HCT116 (cell line): ENCODE measurements around the gene TRIM38. TPM values are rescaled to one million over a fixed set of nuclear protein-coding genes. Genes with fewer than 3 reads are reported as not detected.

Experiments
- ATAC-seq: fragments of 200-7000 bp; cut with Tn5 transposase; 2 replicates; pipeline ENCODE4 v1.9.1; 2020; ENCODE audit warnings: mild to moderate bottlenecking, moderate library complexity
- BruUV-seq: library from RNA; stranded (reverse); fragments of 400-500 nt; replicated peaks from 2 replicates; lab custom pipeline; 2021; lab: Mats Ljungman, UMichigan
- CTCF ChIA-PET: fragments of 300-600 bp; sonication (Branson Sonifier 250); formaldehyde crosslinking; loops from one replicate; lab custom pipeline; 2021; ENCODE audit warnings: antibody characterized with exemption; lab: Charles Lee
- POLR2A ChIA-PET: fragments of 300-600, 350-600 bp; sonication (Branson Sonifier 250); formaldehyde crosslinking; loops from one replicate; lab custom pipeline; 2021; ENCODE audit warnings: antibody characterized with exemption; lab: Charles Lee
- RAD21 ChIA-PET, 2 experiments: fragments of 300-600 bp; sonication (Branson Sonifier 250); formaldehyde crosslinking; loops; one replicate each; lab custom pipeline; 2023; ENCODE audit warnings: low total read pairs in 2 of 2; ENCODE audit not compliant: uncharacterized antibody in 2 of 2, unreplicated experiment in 2 of 2, low non-redundant PET in 1 of 2; lab: Charles Lee
- DNase-seq: peaks from one replicate; pipeline ENCODE4 v3.0.0-alpha.2; 2010; ENCODE audit warnings: low read depth, low spot score
- H2AFZ ChIP-seq: fragments of 200-600 bp; shearing (Covaris generic), sonication (generic); 2 replicates; pipeline ENCODE4 v1.6.1; 2017; ENCODE audit warnings: low read depth, mixed run types, mixed read lengths, antibody characterized with exemption, low read length; ENCODE audit not compliant: poor library complexity, severe bottlenecking
- H3K27ac ChIP-seq: 2 replicates; pipeline ENCODE4 v1.5.1; 2012; ENCODE audit warnings: low read depth, low read length
- H3K27me3 ChIP-seq: fragments of 200-600 bp; sonication (generic); 2 replicates; pipeline ENCODE4 v1.6.1; 2016; ENCODE audit warnings: mixed run types, low read length, mixed read lengths; ENCODE audit not compliant: insufficient read depth
- H3K36me3 ChIP-seq, 2 experiments: fragments of 200-500 bp in 1 of 2; fragments of 200-600 bp in 1 of 2; sonication (Bioruptor generic) in 1 of 2; sonication (generic) in 1 of 2; 2 replicates each; pipeline versions ENCODE4 v1.5.1 to v1.6.1; 2014 to 2016; ENCODE audit warnings: low read length in 2 of 2, inconsistent platforms in 1 of 2, mixed read lengths in 1 of 2, mixed run types in 1 of 2; ENCODE audit not compliant: insufficient read depth in 2 of 2, control insufficient read depth in 1 of 2
- H3K4me1 ChIP-seq, 2 experiments: fragments of 200-600 bp in 1 of 2; sonication (generic) in 1 of 2; 2 replicates each; pipeline versions ENCODE4 v1.5.1 to v1.6.1; 2012 to 2017; ENCODE audit warnings: low read length in 2 of 2, inconsistent platforms in 1 of 2, mild to moderate bottlenecking in 1 of 2, mixed read lengths in 1 of 2, mixed run types in 1 of 2, moderate library complexity in 1 of 2; ENCODE audit not compliant: insufficient read depth in 2 of 2, control insufficient read depth in 1 of 2
- H3K4me2 ChIP-seq: fragments of 200-600 bp; sonication (generic); 2 replicates; pipeline ENCODE4 v1.6.1; 2017; ENCODE audit warnings: mixed run types, low read length, mixed read lengths
- H3K4me3 ChIP-seq, 2 experiments: fragments of 200-600 bp in 1 of 2; sonication (generic) in 1 of 2; replicated peaks in 1 of 2; 2 replicates each; pipeline ENCODE4 v1.5.1; 2011 to 2016; ENCODE audit warnings: low read length in 2 of 2, control low read depth in 1 of 2, low read depth in 1 of 2, mild to moderate bottlenecking in 1 of 2, mixed read lengths in 1 of 2, mixed run types in 1 of 2
- H3K79me2 ChIP-seq: fragments of 200-600 bp; sonication (generic); 2 replicates; pipeline ENCODE4 v1.6.1; 2017; ENCODE audit warnings: mild to moderate bottlenecking, mixed run types, low read length, moderate library complexity, mixed read lengths; ENCODE audit not compliant: insufficient read depth
- H3K9ac ChIP-seq: fragments of 200-600 bp; sonication (generic); 2 replicates; pipeline ENCODE4 v1.6.1; 2016; ENCODE audit warnings: low read length, mixed read lengths
- H3K9me2 ChIP-seq: fragments of 200-600 bp; sonication (generic), shearing (Covaris generic); 2 replicates; pipeline ENCODE4 v1.6.1; 2017; ENCODE audit warnings: mixed run types, mild to moderate bottlenecking, moderate library complexity; ENCODE audit not compliant: insufficient read depth
- H3K9me3 ChIP-seq, 2 experiments: fragments of 200-500 bp in 1 of 2; fragments of 200-600 bp in 1 of 2; sonication (Bioruptor generic) in 1 of 2; sonication (generic) in 1 of 2; 2 replicates each; pipeline ENCODE4 v1.6.1; 2014 to 2017; ENCODE audit warnings: low read length in 2 of 2, mixed read lengths in 2 of 2, inconsistent platforms in 1 of 2, low read depth in 1 of 2, mild to moderate bottlenecking in 1 of 2, mixed run types in 1 of 2, moderate library complexity in 1 of 2; ENCODE audit not compliant: control insufficient read depth in 1 of 2, insufficient read depth in 1 of 2
- H4K20me1 ChIP-seq: fragments of 200-600 bp; sonication (generic), shearing (Covaris generic); 2 replicates; pipeline ENCODE4 v1.6.1; 2017; ENCODE audit warnings: mixed run types, mild to moderate bottlenecking, moderate library complexity; ENCODE audit not compliant: insufficient read depth
- CBX3 ChIP-seq: IDR thresholded peaks from 2 replicates; pipeline ENCODE4 v1.6.1; 2012; ENCODE audit warnings: low read depth
- CEBPB ChIP-seq: IDR thresholded peaks from 2 replicates; pipeline ENCODE4 v1.6.1; 2012; ENCODE audit warnings: low read depth
- EGR1 ChIP-seq: IDR thresholded peaks from 2 replicates; pipeline ENCODE4 v1.6.1; 2012; ENCODE audit warnings: low read depth
- EZH2 ChIP-seq: fragments of 200-600 bp; sonication (generic); IDR thresholded peaks from 2 replicates; pipeline ENCODE4 v1.6.1; 2017; ENCODE audit warnings: antibody characterized with exemption, mixed run types
- EZH2phosphoT487 ChIP-seq: fragments of 200-600 bp; IDR thresholded peaks from 2 replicates; pipeline ENCODE4 v1.6.1; 2018; ENCODE audit warnings: antibody characterized with exemption, borderline replicate concordance
- POLR2A ChIP-seq: IDR thresholded peaks from 2 replicates; pipeline ENCODE4 v1.7.0; 2011; ENCODE audit warnings: borderline replicate concordance; ENCODE audit not compliant: insufficient read depth, insufficient read length; ENCODE audit errors: extremely low read depth
- POLR2AphosphoS5 ChIP-seq: IDR thresholded peaks from 2 replicates; pipeline ENCODE4 v1.6.1; 2011; ENCODE audit warnings: mild to moderate bottlenecking, low read depth, low read length, moderate library complexity
- RAD21 ChIP-seq: IDR thresholded peaks from 2 replicates; pipeline ENCODE4 v1.6.1; 2012; ENCODE audit warnings: low read depth, mild to moderate bottlenecking
- SIN3A ChIP-seq: IDR thresholded peaks from 2 replicates; pipeline ENCODE4 v1.6.1; 2012; ENCODE audit warnings: low read depth
- SP1 ChIP-seq: IDR thresholded peaks from 2 replicates; pipeline ENCODE4 v1.6.1; 2012; ENCODE audit warnings: low read depth
- TCF7L2 ChIP-seq: IDR thresholded peaks from 2 replicates; pipeline ENCODE4 v1.7.0; 2011; ENCODE audit warnings: borderline replicate concordance, inconsistent platforms; ENCODE audit not compliant: insufficient read depth, insufficient read length; ENCODE audit errors: extremely low read depth
- YY1 ChIP-seq: IDR thresholded peaks from 2 replicates; pipeline ENCODE4 v1.6.1; 2011; ENCODE audit warnings: low read length, low read depth, moderate library complexity, mild to moderate bottlenecking; ENCODE audit not compliant: insufficient replicate concordance; ENCODE audit errors: extremely low read depth
- ZNF274 ChIP-seq: fragments of 200-500 bp; sonication (Bioruptor generic); IDR thresholded peaks from 2 replicates; pipeline ENCODE4 v1.6.1; 2014; ENCODE audit warnings: mild to moderate bottlenecking, low read depth, low read length, inconsistent platforms
- intact Hi-C: fragments of 100-400 bp; cut with micrococcal nuclease; formaldehyde crosslinking; loops from 2 replicates; pipeline ENCODE4 v1.10.0; 2022
- total RNA-seq: library from RNA; stranded (reverse); gene quantifications from one replicate; pipeline ENCODE4 v1.2.1, GENCODE V29; 2021; ENCODE audit not compliant: unreplicated experiment
- TF ChIP-seq, protein P1 (sequence below), 3 experiments: fragments of 200-600 bp in 1 of 3; sonication (generic) in 1 of 3; IDR thresholded peaks in 2 of 3; conservative IDR thresholded peaks in 1 of 3; 2 replicates each; pipeline ENCODE4 v1.5.1; 2012 to 2017; ENCODE audit warnings: low read depth in 2 of 3, low read length in 2 of 3, antibody characterized with exemption in 1 of 3, borderline replicate concordance in 1 of 3, control low read depth in 1 of 3, mild to moderate bottlenecking in 1 of 3, mixed read lengths in 1 of 3, mixed run types in 1 of 3, moderate library complexity in 1 of 3; ENCODE audit not compliant: insufficient read depth in 1 of 3
- TF ChIP-seq, protein P2 (sequence below): IDR thresholded peaks from 2 replicates; pipeline ENCODE4 v1.6.1; 2012
- TF ChIP-seq, protein P3 (sequence below): IDR thresholded peaks from 2 replicates; pipeline ENCODE4 v1.6.1; 2011; ENCODE audit warnings: mild to moderate bottlenecking, low read length, moderate library complexity; ENCODE audit not compliant: insufficient replicate concordance; ENCODE audit errors: extremely low read depth

Gene TRIM38
- total RNA-seq, 1 experiment from 2014 or later = 9.6 TPM

- Histone ChIP-seq H3K79me2 (no peaks in the 10 kb centered on the region), H3K4me2 (peak overlapping the region; percentile 91), H3K4me1 (peaks cover 51 to 84% of the 10 kb centered on the region in 2 experiments), H2AFZ (no peak overlapping the region), H3K27ac (peak overlapping the region; percentile 98), H4K20me1 (no peaks in the 10 kb centered on the region), H3K27me3 (no peaks in the 10 kb centered on the region), H3K36me3 (no peaks in the 10 kb centered on the region), H3K9ac (peak overlapping the region; percentile 80), H3K9me2 (no peaks in the 10 kb centered on the region), H3K9me3 (no peaks in the 10 kb centered on the region), H3K4me3 (peak overlapping the region; percentile 52 to 66)
- TSS peak; percentile 78 for BruUV-seq
- ChIA-PET RAD21 (no interaction called here), CTCF (interaction anchor here (1.0 to 2.2 kb wide), 10 partner anchors 9 to 76 kb away, joined by 3 to 10 read pairs (median 4); a partner anchor contains a TSS), POLR2A (interaction anchor here (0.7 to 9.7 kb wide), 33 partner anchors 10 to 1866 kb away, joined by 3 to 202 read pairs (median 5); a partner anchor contains a TSS)
- DNase-seq = peak; percentile 98
- intact Hi-C loops = loop anchor here (1.0 to 2.0 kb wide), 5 partner anchors 28 to 172 kb away; a partner anchor contains a TSS
- TF ChIP-seq, protein P1, sequence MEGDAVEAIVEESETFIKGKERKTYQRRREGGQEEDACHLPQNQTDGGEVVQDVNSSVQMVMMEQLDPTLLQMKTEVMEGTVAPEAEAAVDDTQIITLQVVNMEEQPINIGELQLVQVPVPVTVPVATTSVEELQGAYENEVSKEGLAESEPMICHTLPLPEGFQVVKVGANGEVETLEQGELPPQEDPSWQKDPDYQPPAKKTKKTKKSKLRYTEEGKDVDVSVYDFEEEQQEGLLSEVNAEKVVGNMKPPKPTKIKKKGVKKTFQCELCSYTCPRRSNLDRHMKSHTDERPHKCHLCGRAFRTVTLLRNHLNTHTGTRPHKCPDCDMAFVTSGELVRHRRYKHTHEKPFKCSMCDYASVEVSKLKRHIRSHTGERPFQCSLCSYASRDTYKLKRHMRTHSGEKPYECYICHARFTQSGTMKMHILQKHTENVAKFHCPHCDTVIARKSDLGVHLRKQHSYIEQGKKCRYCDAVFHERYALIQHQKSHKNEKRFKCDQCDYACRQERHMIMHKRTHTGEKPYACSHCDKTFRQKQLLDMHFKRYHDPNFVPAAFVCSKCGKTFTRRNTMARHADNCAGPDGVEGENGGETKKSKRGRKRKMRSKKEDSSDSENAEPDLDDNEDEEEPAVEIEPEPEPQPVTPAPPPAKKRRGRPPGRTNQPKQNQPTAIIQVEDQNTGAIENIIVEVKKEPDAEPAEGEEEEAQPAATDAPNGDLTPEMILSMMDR (IDR thresholded peaks at IDR 0.05 in 2 of 3, conservative IDR thresholded peaks at IDR 0.05 in 1 of 3; ENCODE audit: borderline replicate concordance in 1 of 3, insufficient read depth in 1 of 3, low read depth in 2 of 3, low read length in 2 of 3) = no peak
- TF ChIP-seq POLR2AphosphoS5 (peak; percentile 100), POLR2A (peak; percentile 100), ZNF274 (no peak), YY1 (peak; percentile 59), EGR1 (no peak), SIN3A (no peak), TCF7L2 (peak; percentile 53), EZH2phosphoT487 (no peak), CBX3 (no peak), SP1 (no peak), EZH2 (no peak), RAD21 (no peak), CEBPB (no peak)
- TF ChIP-seq, protein P2, sequence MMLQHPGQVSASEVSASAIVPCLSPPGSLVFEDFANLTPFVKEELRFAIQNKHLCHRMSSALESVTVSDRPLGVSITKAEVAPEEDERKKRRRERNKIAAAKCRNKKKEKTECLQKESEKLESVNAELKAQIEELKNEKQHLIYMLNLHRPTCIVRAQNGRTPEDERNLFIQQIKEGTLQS = no peak
- TF ChIP-seq, protein P3, sequence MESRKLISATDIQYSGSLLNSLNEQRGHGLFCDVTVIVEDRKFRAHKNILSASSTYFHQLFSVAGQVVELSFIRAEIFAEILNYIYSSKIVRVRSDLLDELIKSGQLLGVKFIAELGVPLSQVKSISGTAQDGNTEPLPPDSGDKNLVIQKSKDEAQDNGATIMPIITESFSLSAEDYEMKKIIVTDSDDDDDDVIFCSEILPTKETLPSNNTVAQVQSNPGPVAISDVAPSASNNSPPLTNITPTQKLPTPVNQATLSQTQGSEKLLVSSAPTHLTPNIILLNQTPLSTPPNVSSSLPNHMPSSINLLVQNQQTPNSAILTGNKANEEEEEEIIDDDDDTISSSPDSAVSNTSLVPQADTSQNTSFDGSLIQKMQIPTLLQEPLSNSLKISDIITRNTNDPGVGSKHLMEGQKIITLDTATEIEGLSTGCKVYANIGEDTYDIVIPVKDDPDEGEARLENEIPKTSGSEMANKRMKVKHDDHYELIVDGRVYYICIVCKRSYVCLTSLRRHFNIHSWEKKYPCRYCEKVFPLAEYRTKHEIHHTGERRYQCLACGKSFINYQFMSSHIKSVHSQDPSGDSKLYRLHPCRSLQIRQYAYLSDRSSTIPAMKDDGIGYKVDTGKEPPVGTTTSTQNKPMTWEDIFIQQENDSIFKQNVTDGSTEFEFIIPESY = peak; percentile 92
- ATAC-seq = peak; percentile 56
Measured at GRCh38 chr6:26026833-26027490, 64.4 kb downstream of the TRIM38 start.
